PC-3 (cell line): ENCODE data around the gene OR2B2. TPM values are rescaled to one million over a fixed set of nuclear protein-coding genes. Genes with fewer than 3 reads are reported as not detected.

ENCODE experiments used
- ATAC-seq: fragments of 200-7000 bp; cut with Tn5 transposase; 2 replicates; pipeline ENCODE4 v1.9.1; 2020; ENCODE audit warnings: mild to moderate bottlenecking, moderate library complexity
- BruUV-seq: library from RNA; stranded (reverse); fragments of 400-500 nt; replicated peaks from 2 replicates; lab custom pipeline; 2021; lab: Mats Ljungman, UMichigan
- CTCF ChIA-PET: fragments of 300-600 bp; sonication (Branson Sonifier 250); formaldehyde crosslinking; loops from one replicate; lab custom pipeline; 2022; ENCODE audit warnings: antibody characterized with exemption; lab: Charles Lee
- POLR2A ChIA-PET: fragments of 300-600 bp; sonication (Branson Sonifier 250); formaldehyde crosslinking; loops from one replicate; lab custom pipeline; 2022; ENCODE audit warnings: antibody characterized with exemption; ENCODE audit not compliant: unreplicated experiment; lab: Charles Lee
- DNase-seq: peaks from one replicate; pipeline ENCODE4 v3.0.0-alpha.2; 2015
- H2AFZ ChIP-seq: fragments of 300-600 bp; sonication (generic); 2 replicates; pipeline ENCODE4 v1.6.0; 2016; ENCODE audit warnings: antibody characterized with exemption, low read length
- H3F3A ChIP-seq: fragments of 300-600 bp; sonication (generic); one replicate; pipeline ENCODE4 v1.6.0; 2017; ENCODE audit warnings: antibody characterized with exemption, low read length, control low read depth, mild to moderate bottlenecking; ENCODE audit not compliant: unreplicated experiment
- H3K27ac ChIP-seq: fragments of 300-600 bp; sonication (generic); 2 replicates; pipeline ENCODE4 v1.5.1; 2016; ENCODE audit warnings: mild to moderate bottlenecking, low read length
- H3K27me3 ChIP-seq: fragments of 300-600 bp; sonication (generic); 2 replicates; pipeline ENCODE4 v1.6.1; 2016; ENCODE audit warnings: low read length, mixed read lengths
- H3K36me3 ChIP-seq: fragments of 300-600 bp; sonication (generic); 2 replicates; pipeline ENCODE4 v1.6.1; 2016; ENCODE audit warnings: low read depth, mixed run types, low read length, mixed read lengths
- H3K4me1 ChIP-seq: fragments of 300-600 bp; sonication (generic); 2 replicates; pipeline ENCODE4 v1.5.1; 2016; ENCODE audit warnings: low read length; ENCODE audit not compliant: insufficient read depth
- H3K4me2 ChIP-seq: fragments of 300-600 bp; sonication (generic); 2 replicates; pipeline ENCODE4 v1.6.0; 2016; ENCODE audit warnings: low read length
- H3K4me3 ChIP-seq: fragments of 300-600 bp; sonication (generic); 2 replicates; pipeline ENCODE4 v1.5.1; 2016; ENCODE audit warnings: mild to moderate bottlenecking, low read length, mixed read lengths
- H3K79me2 ChIP-seq: fragments of 300-600 bp; sonication (generic); 2 replicates; pipeline ENCODE4 v1.6.1; 2017; ENCODE audit warnings: low read length, mixed read lengths
- H3K9ac ChIP-seq: fragments of 300-600 bp; sonication (generic); 2 replicates; pipeline ENCODE4 v1.6.0; 2016; ENCODE audit warnings: mild to moderate bottlenecking, low read length
- H3K9me2 ChIP-seq: fragments of 300-600 bp; sonication (generic); replicated peaks from 2 replicates; pipeline ENCODE4 v1.6.1; 2016; ENCODE audit warnings: mixed run types, low read length, mixed read lengths
- H3K9me3 ChIP-seq: fragments of 300-600 bp; sonication (generic); 2 replicates; pipeline ENCODE4 v1.6.1; 2016; ENCODE audit warnings: low read length, mixed read lengths
- H4K20me1 ChIP-seq: fragments of 300-600 bp; sonication (generic); 2 replicates; pipeline ENCODE4 v1.6.1; 2016; ENCODE audit warnings: low read length, mixed read lengths
- EZH2 ChIP-seq: fragments of 300-600 bp; sonication (generic); IDR thresholded peaks from one replicate; pipeline ENCODE4 v1.6.1; 2017; ENCODE audit warnings: antibody characterized with exemption, mild to moderate bottlenecking, low read length; ENCODE audit not compliant: unreplicated experiment
- EZH2phosphoT487 ChIP-seq: fragments of 300-600 bp; sonication (generic); IDR thresholded peaks from 2 replicates; pipeline ENCODE4 v1.6.1; 2018; ENCODE audit warnings: mild to moderate bottlenecking, antibody characterized with exemption, low read length, borderline replicate concordance
- intact Hi-C: fragments of 100-400 bp; cut with micrococcal nuclease; formaldehyde crosslinking; loops from 2 replicates; pipeline ENCODE4 v1.9.0; 2023
- total RNA-seq: library from RNA; depleted of rRNA; stranded (reverse); fragments of >200 nt; gene quantifications from 2 replicates; pipeline ENCODE4 v1.2.3, GENCODE V29; 2014
- TF ChIP-seq, protein P1 (sequence below): fragments of 300-600 bp; sonication (generic); conservative IDR thresholded peaks from 2 replicates; pipeline ENCODE4 v1.5.1; 2017; ENCODE audit warnings: antibody characterized with exemption, low read depth, mild to moderate bottlenecking, low read length

Gene OR2B2
- total RNA-seq, 1 experiment from 2014 or later: not detected

GRCh38 chr6:27889628-27890444 lies 22.4 kb downstream of the OR2B2 start:
- Histone ChIP-seq H3K9me3 (no peaks in the 10 kb centered on the region), H3K27ac (no peak overlapping the region), H3K9ac (no peak overlapping the region), H3F3A (peaks cover 4% of the 10 kb centered on the region), H3K27me3 (no peaks in the 10 kb centered on the region), H4K20me1 (no peaks in the 10 kb centered on the region), H3K4me1 (no peaks in the 10 kb centered on the region), H3K9me2 (no peaks in the 10 kb centered on the region), H3K4me2 (no peak overlapping the region), H3K36me3 (no peaks in the 10 kb centered on the region), H3K79me2 (peaks cover 23% of the 10 kb centered on the region), H2AFZ (no peak overlapping the region), H3K4me3 (no peak overlapping the region)
- no peak for DNase-seq
- no TSS peak for BruUV-seq
- no peak for ATAC-seq
- intact Hi-C loops: loop anchor here (5.0 kb wide), 3 partner anchors 743 to 1843 kb away; a partner anchor contains a TSS
- CTCF ChIA-PET: no interaction called here
- no peak for TF ChIP-seq EZH2phosphoT487
- TF ChIP-seq, protein P1, sequence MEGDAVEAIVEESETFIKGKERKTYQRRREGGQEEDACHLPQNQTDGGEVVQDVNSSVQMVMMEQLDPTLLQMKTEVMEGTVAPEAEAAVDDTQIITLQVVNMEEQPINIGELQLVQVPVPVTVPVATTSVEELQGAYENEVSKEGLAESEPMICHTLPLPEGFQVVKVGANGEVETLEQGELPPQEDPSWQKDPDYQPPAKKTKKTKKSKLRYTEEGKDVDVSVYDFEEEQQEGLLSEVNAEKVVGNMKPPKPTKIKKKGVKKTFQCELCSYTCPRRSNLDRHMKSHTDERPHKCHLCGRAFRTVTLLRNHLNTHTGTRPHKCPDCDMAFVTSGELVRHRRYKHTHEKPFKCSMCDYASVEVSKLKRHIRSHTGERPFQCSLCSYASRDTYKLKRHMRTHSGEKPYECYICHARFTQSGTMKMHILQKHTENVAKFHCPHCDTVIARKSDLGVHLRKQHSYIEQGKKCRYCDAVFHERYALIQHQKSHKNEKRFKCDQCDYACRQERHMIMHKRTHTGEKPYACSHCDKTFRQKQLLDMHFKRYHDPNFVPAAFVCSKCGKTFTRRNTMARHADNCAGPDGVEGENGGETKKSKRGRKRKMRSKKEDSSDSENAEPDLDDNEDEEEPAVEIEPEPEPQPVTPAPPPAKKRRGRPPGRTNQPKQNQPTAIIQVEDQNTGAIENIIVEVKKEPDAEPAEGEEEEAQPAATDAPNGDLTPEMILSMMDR: no peak
- TF ChIP-seq EZH2: no peak
- POLR2A ChIA-PET: interaction anchor here (0.6 kb wide), 2 partner anchors 38 to 493 kb away, joined by 3 to 9 read pairs; no protein-coding TSS in a partner anchor

DNA sequence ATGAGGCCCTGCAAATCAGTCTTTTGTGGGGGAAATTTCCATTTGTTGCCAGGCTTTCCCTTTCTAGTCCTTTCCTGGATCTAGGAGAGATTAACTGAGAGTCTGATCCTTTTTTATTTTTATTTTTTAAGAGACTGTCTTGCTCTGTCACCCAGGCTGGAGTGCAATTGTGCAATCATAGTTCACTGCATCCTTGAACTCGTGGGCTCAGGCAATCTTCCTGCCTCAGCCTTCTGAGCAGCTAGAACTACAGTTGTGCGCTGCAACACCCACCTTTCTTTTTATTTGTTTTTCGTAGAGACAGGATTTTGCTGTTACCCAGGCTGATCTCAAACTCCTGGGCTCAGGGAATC lies 22.9 kb downstream of the OR2B2 start:
- no peak overlapping the region for H2AFZ ChIP-seq
- no peak overlapping the region for H3K9ac ChIP-seq
- no peaks in the 10 kb centered on the region for H3K36me3 ChIP-seq
- DNase-seq: no peak
- H3K27ac ChIP-seq: no peak overlapping the region
- ChIA-PET POLR2A (no interaction called here), CTCF (no interaction called here)
- TF ChIP-seq, protein P1: no peak
- TF ChIP-seq EZH2 (no peak), EZH2phosphoT487 (no peak)
- H3K4me3 ChIP-seq: no peak overlapping the region
- no TSS peak for BruUV-seq
- intact Hi-C loops: no loop called here
- no peak for ATAC-seq
- H4K20me1 ChIP-seq: no peaks in the 10 kb centered on the region
- H3K9me2 ChIP-seq: no peaks in the 10 kb centered on the region
- peaks cover 17% of the 10 kb centered on the region for H3K79me2 ChIP-seq
- no peak overlapping the region for H3K4me2 ChIP-seq
- H3K27me3 ChIP-seq: no peaks in the 10 kb centered on the region
- no peaks in the 10 kb centered on the region for H3K4me1 ChIP-seq
- no peaks in the 10 kb centered on the region for H3K9me3 ChIP-seq
- H3F3A ChIP-seq: peaks cover 4% of the 10 kb centered on the region

DNA sequence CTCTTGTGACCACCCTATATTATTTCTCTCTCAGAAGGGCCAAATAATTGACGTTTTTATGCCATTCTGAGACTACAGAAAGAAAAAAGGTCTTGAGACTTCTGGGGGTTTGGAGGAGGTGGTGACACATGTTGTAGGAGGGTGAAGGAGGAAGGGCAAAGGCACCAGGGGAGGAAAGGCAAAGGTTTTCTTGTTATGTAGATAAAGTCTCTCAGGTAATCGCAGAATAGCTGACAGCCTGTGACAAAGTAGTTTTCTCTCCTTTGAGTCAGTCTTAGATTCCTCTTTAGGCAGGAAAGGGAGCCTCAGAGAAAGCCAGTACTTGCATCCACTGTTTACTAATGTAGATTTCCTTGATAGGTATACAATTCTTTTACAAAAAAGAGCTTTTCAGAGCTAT lies 23.6 kb downstream of the OR2B2 start:
- ChIA-PET POLR2A (interaction anchor here (0.6 kb wide), 1 partner anchor 74 kb away, joined by 3 read pairs; a partner anchor contains a TSS), CTCF (no interaction called here)
- H3F3A ChIP-seq: peaks cover 1% of the 10 kb centered on the region
- no peak overlapping the region for H3K9ac ChIP-seq
- BruUV-seq: no TSS peak
- ATAC-seq (no peak), DNase-seq (no peak)
- H3K36me3 ChIP-seq: no peaks in the 10 kb centered on the region
- no peaks in the 10 kb centered on the region for H3K4me1 ChIP-seq
- TF ChIP-seq EZH2phosphoT487: no peak
- no peak for TF ChIP-seq EZH2
- TF ChIP-seq, protein P1: no peak
- no peaks in the 10 kb centered on the region for H3K9me3 ChIP-seq
- H3K79me2 ChIP-seq: peaks cover 10% of the 10 kb centered on the region
- H4K20me1 ChIP-seq: no peaks in the 10 kb centered on the region
- intact Hi-C loops: no loop called here
- no peak overlapping the region for H3K4me3 ChIP-seq
- no peaks in the 10 kb centered on the region for H3K9me2 ChIP-seq
- no peak overlapping the region for H2AFZ ChIP-seq
- no peaks in the 10 kb centered on the region for H3K27me3 ChIP-seq
- H3K27ac ChIP-seq: no peak overlapping the region
- H3K4me2 ChIP-seq: no peak overlapping the region
